Testis (tissue), 2 donors: ENCODE data around the gene SPTLC3.

ENCODE experiments used
- CTCF ChIP-seq, 3 experiments: fragments of 450-650 bp in 2 of 3; fragments of 200-600 bp in 1 of 3; sonication (generic) in 1 of 3; IDR thresholded peaks; one replicate each; pipeline ENCODE4 v1.5.1; 2016 to 2019; ENCODE audit warnings: antibody characterized with exemption in 3 of 3, mild to moderate bottlenecking in 2 of 3, moderate library complexity in 1 of 3
- POLR2A ChIP-seq: fragments of 450-650 bp; IDR thresholded peaks from one replicate; pipeline ENCODE4 v1.6.1; 2017; ENCODE audit warnings: antibody characterized with exemption, mild to moderate bottlenecking, moderate library complexity

- no peak for TF ChIP-seq POLR2A
- no peak for TF ChIP-seq CTCF (IDR thresholded peaks at IDR 0.05)
Observed at GRCh38 chr20:13101276-13101675, 92.5 kb downstream of the SPTLC3 start.
